Stimulated activated CD4-positive, alpha-beta T cell treated with anti-CD3 and anti-CD28 coated beads, TNF-alpha, amount 100 ng/mL, for 1 hour (primary cell): Measurements from ENCODE around the gene WNT3A.

Source experiments
- DNase-seq, 3 donors: peaks; one replicate each; pipeline ENCODE4 v3.0.0-alpha.2; 2020; ENCODE audit warnings: low read depth in 3 of 3, low spot score in 1 of 3

WNT3A gene

GRCh38 chr1:228084325-228084724, 77.5 kb downstream of the WNT3A start:
- DNase-seq, result no peak

DNA sequence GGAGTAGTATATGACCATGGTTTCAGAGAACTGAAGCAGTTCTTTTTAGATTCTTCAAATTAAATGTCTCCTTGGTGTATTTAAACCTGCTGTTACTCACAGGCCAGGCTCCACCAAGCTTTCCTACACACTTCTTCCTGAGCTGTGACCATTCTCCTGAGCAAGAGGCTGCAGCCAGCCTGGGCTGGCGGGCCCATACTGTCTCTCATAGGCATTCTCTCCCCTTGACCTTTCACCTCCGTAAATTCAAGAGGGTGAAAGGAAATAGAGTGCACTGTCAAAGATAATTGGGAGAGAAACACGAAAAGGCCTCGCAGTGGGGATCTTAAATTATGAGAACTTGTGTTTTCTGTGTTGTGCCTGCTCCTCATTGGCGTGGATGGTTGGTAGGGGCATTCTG, 78.0 kb downstream of the WNT3A start:
- DNase-seq, result no peak

- DNase-seq, result no peak
These were observed 78.6 kb downstream of the WNT3A start for GRCh38 chr1:228085287-228085951.

GRCh38 chr1:228087771-228088251, 81.0 kb downstream of the WNT3A start:
- DNase-seq, result no peak

GRCh38 chr1:228088586-228089498, 82.0 kb downstream of the WNT3A start:
- no peak for DNase-seq

DNA sequence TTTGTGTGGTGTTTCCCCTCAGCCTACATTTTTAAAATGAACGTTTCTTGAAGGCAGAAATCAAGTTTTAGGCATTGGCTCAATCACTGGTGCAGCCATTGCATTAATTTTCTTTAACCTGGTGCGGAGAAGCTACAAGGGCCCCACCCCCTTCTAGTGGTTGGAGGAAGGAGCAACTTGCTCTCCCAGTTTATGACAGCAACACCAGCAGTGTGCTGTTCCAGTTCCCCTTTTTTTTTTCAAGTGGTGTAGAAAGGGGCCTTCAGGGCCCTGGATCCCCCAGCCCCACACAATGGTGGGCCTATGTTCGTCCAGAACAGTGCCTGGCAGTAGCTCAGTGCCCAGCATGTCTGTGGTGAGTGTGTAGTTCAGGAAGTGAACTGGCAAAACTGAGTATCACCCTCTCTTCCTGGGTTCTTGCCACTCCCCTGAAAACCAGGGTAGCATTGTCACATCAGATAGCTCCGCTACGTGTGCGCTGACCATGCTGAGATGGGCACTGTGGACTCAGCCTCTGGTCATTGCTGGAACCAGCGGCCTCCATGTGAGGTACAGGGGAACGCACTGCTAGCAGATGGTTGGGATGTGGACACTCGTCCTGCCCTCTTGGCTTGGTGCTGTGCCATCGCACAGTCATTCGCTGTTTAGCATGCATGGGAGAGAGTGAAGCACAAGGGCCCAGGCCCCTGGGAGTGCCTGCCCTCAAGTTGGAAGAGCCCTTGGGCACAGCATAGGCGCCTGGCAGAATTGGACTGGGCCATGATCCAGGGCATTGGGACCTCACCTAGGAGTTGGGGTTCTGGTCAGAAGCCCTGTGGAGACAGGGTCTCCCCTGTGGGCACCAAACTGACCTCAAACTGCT, 83.0 kb downstream of the WNT3A start:
- DNase-seq, result no peak

DNA sequence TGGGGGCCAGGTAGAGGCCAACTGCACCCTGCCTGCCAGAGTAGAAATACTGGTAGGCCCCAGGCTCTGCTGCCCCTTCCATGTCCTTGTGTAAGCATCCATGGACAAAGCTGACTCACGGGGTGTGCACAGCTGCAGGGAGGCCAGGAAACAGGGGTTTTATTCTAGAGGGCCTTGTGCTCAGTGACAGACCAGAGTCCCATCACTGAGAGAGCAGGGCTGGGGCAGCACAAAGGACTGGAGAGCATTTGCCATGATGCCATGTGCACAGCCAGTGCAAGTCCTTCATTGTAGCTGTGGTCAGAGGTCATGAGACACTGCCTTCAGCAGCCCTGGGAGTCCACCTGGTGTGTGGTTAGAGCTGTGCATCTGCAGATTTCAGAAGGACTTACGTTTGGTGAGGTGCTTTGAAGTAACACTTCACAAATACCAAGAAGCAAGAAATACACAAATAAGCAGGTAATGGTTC, 83.8 kb downstream of the WNT3A start:
- DNase-seq, result no peak

DNA sequence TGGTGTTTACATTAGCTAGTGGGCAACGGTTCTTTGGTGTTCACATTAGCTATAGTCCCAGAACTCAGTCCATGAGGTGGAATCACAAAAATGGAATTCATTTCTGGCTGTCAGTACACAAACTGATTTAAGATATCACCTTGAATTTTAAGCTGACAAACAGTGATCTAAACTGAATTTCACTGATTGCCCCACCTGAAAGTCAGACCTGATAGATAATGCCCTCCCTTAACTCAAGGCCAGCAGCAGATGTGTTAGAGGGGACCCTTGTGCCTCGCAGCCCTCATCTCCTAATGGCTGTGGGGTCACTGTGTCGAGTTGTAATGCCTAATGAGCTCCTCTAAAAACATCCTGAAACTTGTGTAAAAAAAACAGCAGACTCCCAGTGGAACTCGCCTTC, 84.3 kb downstream of the WNT3A start:
- DNase-seq, result no peak

DNA sequence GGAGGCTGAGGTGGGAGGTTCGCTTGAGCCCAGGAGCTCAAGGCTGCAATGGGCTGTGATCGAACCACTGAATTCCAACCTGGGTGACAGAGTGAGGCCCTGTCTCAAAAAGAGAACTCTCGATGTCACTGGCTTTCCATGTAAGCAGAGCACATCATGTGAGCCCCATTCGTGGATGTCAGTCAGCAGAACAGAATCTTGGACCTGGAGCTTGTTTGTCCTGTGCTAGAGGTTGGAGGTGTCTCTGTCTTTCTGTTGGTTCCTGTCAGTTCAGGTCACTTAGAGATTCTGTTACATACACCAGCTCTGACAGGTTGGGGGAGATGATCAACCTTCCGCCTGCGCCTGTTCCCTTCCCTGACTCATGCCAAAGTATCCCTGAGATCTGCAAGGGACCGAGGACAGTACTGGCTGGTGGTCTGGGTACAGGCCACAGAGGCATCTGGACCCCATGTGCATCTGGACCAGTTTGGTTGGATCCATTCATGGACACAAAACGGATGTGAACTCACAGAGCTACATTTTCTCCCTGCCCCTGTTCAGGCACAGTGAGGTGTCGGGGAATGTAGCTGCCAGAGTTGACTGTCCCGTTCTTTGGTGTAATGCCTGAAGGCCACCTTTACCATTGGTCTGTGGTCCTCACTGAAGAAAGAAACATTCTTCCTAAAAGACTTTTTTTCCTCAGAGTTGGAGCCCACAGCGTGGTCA, 85.7 kb downstream of the WNT3A start:
- no peak for DNase-seq

GRCh38 chr1:228093050-228093906, 86.5 kb downstream of the WNT3A start:
- DNase-seq, result no peak

GRCh38 chr1:228094432-228095016, 87.7 kb downstream of the WNT3A start:
- no peak for DNase-seq

- DNase-seq, result no peak
These were observed 88.4 kb downstream of the WNT3A start for GRCh38 chr1:228095161-228095560.

DNA sequence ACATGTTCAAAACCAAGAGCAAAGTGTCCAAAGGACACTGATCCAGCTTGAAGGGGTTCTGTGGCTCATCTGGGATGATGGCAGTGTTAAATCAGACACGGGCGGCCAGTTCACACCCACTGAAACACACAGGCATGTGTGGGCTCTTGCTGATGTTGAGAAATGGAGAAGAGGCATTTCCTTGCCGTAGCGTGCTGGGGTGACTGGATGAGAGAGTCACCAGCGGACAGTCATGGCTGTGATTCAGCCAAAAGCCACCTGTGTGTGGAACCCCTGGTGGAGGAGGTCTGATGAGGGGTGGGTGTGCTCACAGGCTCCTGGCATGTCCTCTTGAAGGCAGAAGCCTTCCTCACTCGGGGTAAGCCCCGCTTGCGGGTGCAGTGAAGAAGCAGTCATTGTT, 89.1 kb downstream of the WNT3A start:
- no peak for DNase-seq

DNA sequence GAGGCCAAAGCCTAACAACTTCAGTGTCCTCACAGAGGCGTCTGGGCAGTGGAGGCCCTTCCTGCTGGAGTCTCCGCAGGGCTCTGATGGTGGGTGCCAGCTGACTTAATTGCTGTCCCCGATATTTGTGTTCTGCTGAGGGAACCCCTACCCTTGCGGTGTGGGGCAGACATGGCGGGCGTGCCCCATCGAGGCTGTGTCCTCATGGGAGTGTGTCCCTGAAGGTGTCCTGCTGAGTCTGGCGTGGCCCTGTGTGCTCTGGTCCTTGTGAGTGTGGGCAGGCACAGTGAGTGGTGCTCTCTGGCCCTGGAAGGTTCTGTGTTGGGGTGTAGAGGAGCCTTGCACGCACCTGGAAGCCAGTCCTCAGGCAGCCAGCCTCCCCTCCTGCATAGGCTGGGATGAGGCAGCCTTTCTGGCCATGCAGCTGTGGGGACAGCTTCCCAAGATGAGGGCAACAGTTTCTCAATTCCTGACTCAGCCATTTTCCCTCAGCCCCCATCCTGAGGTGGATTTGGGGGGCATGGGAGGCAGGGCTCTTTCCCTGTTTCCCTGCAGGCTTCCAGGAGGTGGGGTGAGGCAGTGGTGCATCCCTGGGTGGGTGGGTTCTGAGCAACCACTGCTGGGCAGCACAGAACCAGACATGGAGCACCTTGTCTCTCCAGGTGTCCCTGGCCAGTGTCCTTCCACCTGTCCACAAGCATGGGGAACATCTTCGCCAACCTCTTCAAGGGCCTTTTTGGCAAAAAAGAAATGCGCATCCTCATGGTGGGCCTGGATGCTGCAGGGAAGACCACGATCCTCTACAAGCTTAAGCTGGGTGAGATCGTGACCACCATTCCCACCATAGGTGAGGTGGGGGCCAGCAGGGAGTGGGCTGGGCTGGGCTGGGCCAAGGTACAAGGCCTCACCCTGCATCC, 89.9 kb downstream of the WNT3A start:
- no peak for DNase-seq

DNA sequence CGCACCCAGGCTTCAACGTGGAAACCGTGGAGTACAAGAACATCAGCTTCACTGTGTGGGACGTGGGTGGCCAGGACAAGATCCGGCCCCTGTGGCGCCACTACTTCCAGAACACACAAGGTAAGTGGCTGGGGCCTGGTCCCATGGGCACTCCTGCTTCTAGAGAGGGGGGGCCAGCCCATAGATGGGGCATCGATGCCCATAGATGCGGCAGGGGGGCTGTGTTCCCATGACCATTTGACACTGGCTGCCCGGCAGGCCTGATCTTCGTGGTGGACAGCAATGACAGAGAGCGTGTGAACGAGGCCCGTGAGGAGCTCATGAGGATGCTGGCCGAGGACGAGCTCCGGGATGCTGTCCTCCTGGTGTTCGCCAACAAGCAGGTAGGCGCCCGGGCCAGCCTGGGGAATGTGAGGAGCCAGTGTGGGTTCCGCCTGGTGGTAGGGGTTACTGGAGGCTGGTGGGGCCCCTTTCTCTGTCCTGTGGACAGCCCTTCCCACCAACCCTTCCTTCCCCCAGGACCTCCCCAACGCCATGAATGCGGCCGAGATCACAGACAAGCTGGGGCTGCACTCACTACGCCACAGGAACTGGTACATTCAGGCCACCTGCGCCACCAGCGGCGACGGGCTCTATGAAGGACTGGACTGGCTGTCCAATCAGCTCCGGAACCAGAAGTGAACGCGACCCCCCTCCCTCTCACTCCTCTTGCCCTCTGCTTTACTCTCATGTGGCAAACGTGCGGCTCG, 90.7 kb downstream of the WNT3A start:
- DNase-seq, result no peak

DNA sequence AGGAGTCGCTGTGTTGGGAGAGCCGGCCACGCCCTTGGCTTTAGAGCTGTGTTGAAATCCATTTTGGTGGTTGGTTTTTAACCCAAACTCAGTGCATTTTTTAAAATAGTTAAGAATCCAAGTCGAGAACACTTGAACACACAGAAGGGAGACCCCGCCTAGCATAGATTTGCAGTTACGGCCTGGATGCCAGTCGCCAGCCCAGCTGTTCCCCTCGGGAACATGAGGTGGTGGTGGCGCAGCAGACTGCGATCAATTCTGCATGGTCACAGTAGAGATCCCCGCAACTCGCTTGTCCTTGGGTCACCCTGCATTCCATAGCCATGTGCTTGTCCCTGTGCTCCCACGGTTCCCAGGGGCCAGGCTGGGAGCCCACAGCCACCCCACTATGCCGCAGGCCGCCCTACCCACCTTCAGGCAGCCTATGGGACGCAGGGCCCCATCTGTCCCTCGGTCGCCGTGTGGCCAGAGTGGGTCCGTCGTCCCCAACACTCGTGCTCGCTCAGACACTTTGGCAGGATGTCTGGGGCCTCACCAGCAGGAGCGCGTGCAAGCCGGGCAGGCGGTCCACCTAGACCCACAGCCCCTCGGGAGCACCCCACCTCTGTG, 91.6 kb downstream of the WNT3A start:
- DNase-seq, result no peak

DNA sequence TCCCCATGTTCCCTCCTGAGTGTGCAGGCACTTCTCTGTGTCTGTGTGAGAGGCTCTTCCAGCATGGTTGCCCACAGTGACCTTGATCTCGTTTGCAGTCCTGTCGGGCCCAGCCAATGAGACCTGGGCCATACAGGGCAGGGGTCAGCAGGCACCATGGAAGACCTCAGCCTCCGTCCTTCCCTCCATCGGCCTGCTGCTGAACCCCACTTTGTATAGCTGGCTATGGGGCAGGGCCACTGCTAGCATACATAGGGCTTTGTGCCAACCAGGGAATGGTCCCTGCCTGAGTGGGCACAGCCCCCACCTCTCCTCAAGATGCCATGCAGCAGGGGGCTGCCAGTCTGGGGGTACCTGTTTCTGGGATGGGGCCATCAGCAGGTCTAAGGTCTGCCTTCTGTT, 92.5 kb downstream of the WNT3A start:
- DNase-seq, result no peak
